Panc1 (cell line): ENCODE results near the gene SMG6. TPM values are rescaled to one million over a fixed set of nuclear protein-coding genes. Genes with fewer than 3 reads are reported as not detected.

Source experiments
- ATAC-seq: fragments of 200-7000 bp; cut with Tn5 transposase; 2 replicates; pipeline ENCODE4 v1.9.1; 2020; ENCODE audit warnings: mild to moderate bottlenecking, moderate library complexity
- BruUV-seq: library from RNA; stranded (reverse); fragments of 400-500 nt; replicated peaks from 2 replicates; lab custom pipeline; 2021; lab: Mats Ljungman, UMichigan
- CTCF ChIA-PET: fragments of 300-600 bp; sonication (Branson Sonifier 250); formaldehyde crosslinking; loops from one replicate; lab custom pipeline; 2022; ENCODE audit warnings: antibody characterized with exemption; lab: Charles Lee
- POLR2A ChIA-PET: fragments of 300-600 bp; sonication (Branson Sonifier 250); formaldehyde crosslinking; loops from one replicate; lab custom pipeline; 2022; ENCODE audit warnings: antibody characterized with exemption; lab: Charles Lee
- DNase-seq: peaks from one replicate; pipeline ENCODE4 v3.0.0-alpha.2; 2010; ENCODE audit warnings: low read depth, low spot score
- H3K27ac ChIP-seq: 2 replicates; pipeline ENCODE4 v1.5.1; 2011; ENCODE audit warnings: mild to moderate bottlenecking, low read length, inconsistent platforms
- H3K27me3 ChIP-seq: fragments of 200-500 bp; sonication (Bioruptor generic); 2 replicates; pipeline ENCODE4 v1.6.0; 2014; ENCODE audit warnings: low read length, inconsistent platforms; ENCODE audit not compliant: control insufficient read depth, insufficient read depth
- H3K36me3 ChIP-seq: fragments of 200-500 bp; sonication (Bioruptor generic); 2 replicates; pipeline ENCODE4 v1.5.1; 2014; ENCODE audit warnings: inconsistent platforms, mild to moderate bottlenecking, low read length, moderate library complexity; ENCODE audit not compliant: control insufficient read depth, insufficient read depth
- H3K4me1 ChIP-seq: 2 replicates; pipeline ENCODE4 v1.5.1; 2011; ENCODE audit warnings: inconsistent platforms, mild to moderate bottlenecking, low read length, moderate library complexity; ENCODE audit not compliant: control insufficient read depth, insufficient read depth
- H3K4me3 ChIP-seq, 2 experiments: 2 replicates each; pipeline ENCODE4 v1.5.1; 2011 to 2012; ENCODE audit warnings: low read depth in 2 of 2, low read length in 2 of 2, mild to moderate bottlenecking in 2 of 2, inconsistent platforms in 1 of 2, moderate library complexity in 1 of 2
- H3K9me3 ChIP-seq: fragments of 200-500 bp; sonication (Bioruptor generic); 2 replicates; pipeline ENCODE4 v1.5.1; 2014; ENCODE audit warnings: low read depth, mild to moderate bottlenecking, inconsistent platforms, low read length, moderate library complexity; ENCODE audit not compliant: control insufficient read depth, insufficient read depth
- CTCF ChIP-seq: fragments of 450-650 bp; IDR thresholded peaks from 2 replicates; pipeline ENCODE4 v1.5.1; 2017; ENCODE audit warnings: mild to moderate bottlenecking
- POLR2AphosphoS5 ChIP-seq: IDR thresholded peaks from 2 replicates; pipeline ENCODE4 v1.6.1; 2012; ENCODE audit warnings: mild to moderate bottlenecking, low read depth, low read length, moderate library complexity
- REST ChIP-seq, 2 experiments: IDR thresholded peaks; 2 replicates each; pipeline ENCODE4 v1.6.1; 2011 to 2012; ENCODE audit warnings: low read depth in 2 of 2, control low read depth in 1 of 2, low read length in 1 of 2, mild to moderate bottlenecking in 1 of 2, moderate library complexity in 1 of 2; ENCODE audit not compliant: insufficient read depth in 1 of 2
- SIN3A ChIP-seq: IDR thresholded peaks from 2 replicates; pipeline ENCODE4 v1.6.1; 2012; ENCODE audit warnings: low read depth, mild to moderate bottlenecking, low read length, moderate library complexity, borderline replicate concordance; ENCODE audit not compliant: insufficient read depth
- TCF7L2 ChIP-seq: IDR thresholded peaks from 2 replicates; pipeline ENCODE4 v1.6.1; 2011; ENCODE audit warnings: mild to moderate bottlenecking, low read depth, low read length, inconsistent platforms
- in situ Hi-C: cut with HindIII; loops from 2 replicates; pipeline ENCODE4 v1.10.0; 2016; ENCODE audit warnings: low sequenced_read_pairs, low pct_unique_long_range_greater_than_20kb
- intact Hi-C: fragments of 100-400 bp; cut with micrococcal nuclease; formaldehyde crosslinking; loops from one replicate; pipeline ENCODE4 v1.10.0; 2022; ENCODE audit not compliant: unreplicated experiment
- total RNA-seq: library from RNA; stranded (reverse); gene quantifications from one replicate; pipeline ENCODE4 v1.2.1, GENCODE V29; 2021; ENCODE audit not compliant: unreplicated experiment

Gene SMG6
- total RNA-seq, 1 experiment from 2014 or later, result 17.8 TPM

- Histone ChIP-seq H3K27ac (no peak overlapping the region), H3K36me3 (no peaks in the 10 kb centered on the region), H3K9me3 (no peaks in the 10 kb centered on the region), H3K4me3 (no peak overlapping the region), H3K27me3 (no peaks in the 10 kb centered on the region), H3K4me1 (no peaks in the 10 kb centered on the region)
- DNase-seq (no peak), ATAC-seq (no peak)
- ChIA-PET POLR2A (no interaction called here), CTCF (interaction anchor here (0.7 to 1.1 kb wide), 2 partner anchors 14 to 176 kb away, joined by 3 to 5 read pairs; partner anchors contain the start of gene HIC1)
- intact Hi-C loops, result no loop called here
- TF ChIP-seq TCF7L2 (no peak), SIN3A (no peak), CTCF (no peak), POLR2AphosphoS5 (no peak), REST (IDR thresholded peaks at IDR 0.05; ENCODE audit: insufficient read depth in 1 of 2, low read depth in 2 of 2, low read length in 1 of 2) (no peak)
- no TSS peak for BruUV-seq
- in situ Hi-C loops, result no loop called here
Observed at GRCh38 chr17:2230877-2231276, 72.7 kb downstream of the SMG6 start.

GRCh38 chr17:2227025-2227699, 76.4 kb downstream of the SMG6 start:
- H3K36me3 ChIP-seq, result no peaks in the 10 kb centered on the region
- ChIA-PET CTCF (no interaction called here), POLR2A (interaction anchor here (0.8 kb wide), 1 partner anchor 9 kb away, joined by 3 read pairs; no protein-coding TSS in a partner anchor)
- DNase-seq (no peak), ATAC-seq (no peak)
- in situ Hi-C loops (no loop called here), intact Hi-C loops (no loop called here)
- no peaks in the 10 kb centered on the region for H3K4me1 ChIP-seq
- no peaks in the 10 kb centered on the region for H3K27me3 ChIP-seq
- no peak overlapping the region for H3K4me3 ChIP-seq
- TF ChIP-seq TCF7L2 (no peak), CTCF (no peak), SIN3A (no peak), REST (IDR thresholded peaks at IDR 0.05; ENCODE audit: insufficient read depth in 1 of 2, low read depth in 2 of 2, low read length in 1 of 2) (no peak), POLR2AphosphoS5 (no peak)
- no peaks in the 10 kb centered on the region for H3K9me3 ChIP-seq
- H3K27ac ChIP-seq, result no peak overlapping the region
- no TSS peak for BruUV-seq
